SU-DHL-6 (cell line): ENCODE results near the gene ACOX3.

Source experiments
- H2AFZ ChIP-seq: fragments of 200-600 bp; sonication (generic); 2 replicates; pipeline ENCODE4 v1.6.1; 2014; ENCODE audit warnings: low read depth, mild to moderate bottlenecking, moderate library complexity, mixed read lengths, antibody characterized with exemption, low read length; ENCODE audit not compliant: severe bottlenecking
- H3F3A ChIP-seq: fragments of 200-600 bp; shearing (Covaris generic); 2 replicates; pipeline ENCODE4 v1.6.0; 2016; ENCODE audit warnings: antibody characterized with exemption, mild to moderate bottlenecking; ENCODE audit not compliant: insufficient read depth
- H3K27ac ChIP-seq: fragments of 200-600 bp; sonication (generic); 2 replicates; pipeline ENCODE4 v1.5.1; 2016; ENCODE audit warnings: low read depth, mild to moderate bottlenecking, low read length, moderate library complexity, mixed read lengths
- H3K27me3 ChIP-seq: fragments of 200-600 bp; sonication (generic), shearing (Covaris generic); 2 replicates; pipeline ENCODE4 v1.6.0; 2014; ENCODE audit warnings: mild to moderate bottlenecking, low read length
- H3K36me3 ChIP-seq: fragments of 200-600 bp; sonication (generic); 2 replicates; pipeline ENCODE4 v1.6.1; 2014; ENCODE audit warnings: mild to moderate bottlenecking, low read length, mixed read lengths
- H3K4me2 ChIP-seq: fragments of 300-600, 200-600 bp; shearing (Covaris generic), sonication (generic); 2 replicates; pipeline ENCODE4 v1.6.0; 2014; ENCODE audit warnings: low read length, low read depth, mild to moderate bottlenecking; ENCODE audit not compliant: poor library complexity, severe bottlenecking
- H3K4me3 ChIP-seq: fragments of 200-600 bp; sonication (generic); 2 replicates; pipeline ENCODE4 v1.5.1; 2014; ENCODE audit warnings: antibody characterized with exemption, low read length, mild to moderate bottlenecking, mixed read lengths; ENCODE audit not compliant: insufficient read depth, poor library complexity, severe bottlenecking
- H3K79me2 ChIP-seq: fragments of 200-600 bp; sonication (generic); 2 replicates; pipeline ENCODE4 v1.6.1; 2014; ENCODE audit warnings: mild to moderate bottlenecking, low read length, moderate library complexity; ENCODE audit not compliant: insufficient read depth
- H3K9ac ChIP-seq: fragments of 200-600 bp; sonication (generic); 2 replicates; pipeline ENCODE4 v1.7.0; 2014; ENCODE audit warnings: mild to moderate bottlenecking, low read length
- H3K9me2 ChIP-seq: fragments of 200-600 bp; sonication (generic); replicated peaks from 2 replicates; pipeline ENCODE4 v1.6.1; 2014; ENCODE audit warnings: low read length; ENCODE audit not compliant: insufficient read depth
- H3K9me3 ChIP-seq: fragments of 200-600 bp; sonication (generic); 2 replicates; pipeline ENCODE4 v1.6.1; 2014; ENCODE audit warnings: low read length, mixed read lengths; ENCODE audit not compliant: insufficient read depth
- H4K20me1 ChIP-seq: fragments of 200-600 bp; sonication (generic); 2 replicates; pipeline ENCODE4 v1.6.1; 2014; ENCODE audit warnings: low read depth, mild to moderate bottlenecking, antibody characterized with exemption, low read length, moderate library complexity, mixed read lengths
- CTCF ChIP-seq: fragments of 200-600 bp; sonication (generic); IDR thresholded peaks from one replicate; pipeline ENCODE4 v1.5.1; 2017; ENCODE audit warnings: antibody characterized with exemption, mild to moderate bottlenecking, low read length, moderate library complexity; ENCODE audit not compliant: insufficient read depth, poor library complexity, severe bottlenecking
- EZH2phosphoT487 ChIP-seq: fragments of 200-600 bp; sonication (generic), shearing (Covaris generic); conservative IDR thresholded peaks from 2 replicates; pipeline ENCODE4 v1.6.1; 2018; ENCODE audit warnings: mild to moderate bottlenecking, antibody characterized with exemption, low read length, moderate library complexity, mixed read lengths

ACOX3 gene

GRCh38 chr4:8365951-8366350, 74.6 kb downstream of the ACOX3 start:
- TF ChIP-seq EZH2phosphoT487 = no peak
- TF ChIP-seq CTCF = no peak
- no peak overlapping the region for H2AFZ ChIP-seq
- no peak overlapping the region for H3K4me2 ChIP-seq

GRCh38 chr4:8365353-8365752, 75.2 kb downstream of the ACOX3 start:
- Histone ChIP-seq H3K36me3 (no peaks in the 10 kb centered on the region), H3K4me2 (no peak overlapping the region), H3K4me3 (no peak overlapping the region), H4K20me1 (no peaks in the 10 kb centered on the region), H3F3A (no peaks in the 10 kb centered on the region), H3K27ac (no peak overlapping the region), H3K27me3 (no peaks in the 10 kb centered on the region), H3K9me3 (no peaks in the 10 kb centered on the region; the same call in 1 of the 2 replicates), H3K79me2 (no peaks in the 10 kb centered on the region), H2AFZ (no peak overlapping the region), H3K9ac (no peak overlapping the region), H3K9me2 (no peaks in the 10 kb centered on the region)
- TF ChIP-seq EZH2phosphoT487 = no peak
- no peak for TF ChIP-seq CTCF

More at GRCh38 chr4:8365951-8366350, 74.6 kb downstream of the ACOX3 start:
- Histone ChIP-seq H3K9me3 (no peaks in the 10 kb centered on the region; the same call in 1 of the 2 replicates), H3K27ac (no peak overlapping the region), H3K9ac (no peak overlapping the region), H3K4me3 (no peak overlapping the region), H3K79me2 (no peaks in the 10 kb centered on the region), H3K36me3 (no peaks in the 10 kb centered on the region), H3F3A (no peaks in the 10 kb centered on the region), H3K9me2 (no peaks in the 10 kb centered on the region), H4K20me1 (no peaks in the 10 kb centered on the region), H3K27me3 (no peaks in the 10 kb centered on the region)

- Histone ChIP-seq H3K36me3 (no peaks in the 10 kb centered on the region), H3K9me2 (no peaks in the 10 kb centered on the region), H3K79me2 (no peaks in the 10 kb centered on the region), H3K4me2 (no peak overlapping the region), H3K4me3 (no peak overlapping the region), H2AFZ (no peak overlapping the region), H3K27ac (no peak overlapping the region), H3K9ac (no peak overlapping the region), H3K27me3 (no peaks in the 10 kb centered on the region), H4K20me1 (no peaks in the 10 kb centered on the region), H3F3A (no peaks in the 10 kb centered on the region), H3K9me3 (no peaks in the 10 kb centered on the region; the same call in 1 of the 2 replicates)
- no peak for TF ChIP-seq CTCF
- TF ChIP-seq EZH2phosphoT487 = no peak
Observed at GRCh38 chr4:8364848-8365350, 75.6 kb downstream of the ACOX3 start.
